CD4-positive, CD25-positive, alpha-beta regulatory T cell (primary cell): Measurements from ENCODE around the gene ELMO3. TPM values are rescaled to one million over a fixed set of nuclear protein-coding genes. Genes with fewer than 3 reads are reported as not detected.

ENCODE experiments used
- ATAC-seq, 2 donors: fragments of 150-1000 bp; cut with Tn5 transposase; one replicate each; pipeline ENCODE4 v1.10.0; 2021; ENCODE audit warnings: low read depth in 2 of 2, moderate number of reproducible peaks in 2 of 2, moderate library complexity in 1 of 2
- DNase-seq, 3 donors: peaks; one replicate each; pipeline versions ENCODE4 v3.0.0 to v3.0.0-alpha.2; 2012 to 2022; ENCODE audit warnings: mixed read lengths in 1 of 3
- H3K27ac ChIP-seq: one replicate; pipeline ENCODE4 v1.7.0; 2013; ENCODE audit warnings: mild to moderate bottlenecking, low read length; ENCODE audit not compliant: insufficient read depth, poor library complexity, severe bottlenecking
- H3K27me3 ChIP-seq: one replicate; pipeline ENCODE4 v1.7.0; 2013; ENCODE audit warnings: low read length; ENCODE audit not compliant: control insufficient read depth, insufficient read depth
- H3K36me3 ChIP-seq: one replicate; pipeline ENCODE4 v1.7.0; 2013; ENCODE audit warnings: mild to moderate bottlenecking, low read length, moderate library complexity; ENCODE audit not compliant: control insufficient read depth, insufficient read depth
- H3K4me1 ChIP-seq: 2 replicates; pipeline ENCODE4 v1.7.0; 2013; ENCODE audit warnings: mild to moderate bottlenecking, low read length; ENCODE audit not compliant: insufficient read depth, control insufficient read depth, poor library complexity, severe bottlenecking
- H3K4me3 ChIP-seq: one replicate; pipeline ENCODE4 v1.7.0; 2013; ENCODE audit warnings: low read depth, mild to moderate bottlenecking, low read length, moderate library complexity
- H3K9me3 ChIP-seq, 2 experiments: 1 replicate in 1 of 2; 2 replicates in 1 of 2; pipeline ENCODE4 v1.7.0; 2013; ENCODE audit warnings: low read length in 2 of 2, mild to moderate bottlenecking in 1 of 2, moderate library complexity in 1 of 2; ENCODE audit not compliant: control insufficient read depth in 2 of 2
- H3K27ac Mint-ChIP-seq, 3 donors: one replicate each; pipeline ENCODE4 v1.8.0; 2020 to 2022; ENCODE audit warnings: mild to moderate bottlenecking in 3 of 3, mixed read lengths in 3 of 3, moderate library complexity in 2 of 3
- H3K27me3 Mint-ChIP-seq: one replicate; pipeline ENCODE4 v1.8.0; 2022; ENCODE audit warnings: mild to moderate bottlenecking, mixed read lengths
- H3K36me3 Mint-ChIP-seq: one replicate; pipeline ENCODE4 v1.8.0; 2020; ENCODE audit warnings: mixed read lengths
- H3K4me1 Mint-ChIP-seq, 4 donors: one replicate each; pipeline ENCODE4 v1.8.0; 2020 to 2022; ENCODE audit warnings: mixed read lengths in 4 of 4, mild to moderate bottlenecking in 1 of 4
- H3K4me3 Mint-ChIP-seq, 4 donors: one replicate each; pipeline ENCODE4 v1.8.0; 2020 to 2022; ENCODE audit warnings: mild to moderate bottlenecking in 4 of 4, mixed read lengths in 4 of 4, moderate library complexity in 3 of 4
- H3K9me3 Mint-ChIP-seq, 7 donors: one replicate each; pipeline ENCODE4 v1.8.0; 2020 to 2022; ENCODE audit warnings: mixed read lengths in 7 of 7, mild to moderate bottlenecking in 3 of 7, moderate library complexity in 2 of 7
- polyA plus RNA-seq, 4 donors: library from polyadenylated mRNA; unstranded; fragments of 300-500 nt; fragmentation: Illumina TruSeq; gene quantifications; one replicate each; pipeline ENCODE4 v1.2.3, GENCODE V29; 2021
- total RNA-seq: library from RNA; stranded (reverse); gene quantifications from one replicate; pipeline ENCODE4 v1.2.3, GENCODE V29; 2022

Gene ELMO3
- total and polyA plus RNA-seq, 5 donors from 2014 or later: 0.09 to 2.2 TPM; not detected in 3

DNA sequence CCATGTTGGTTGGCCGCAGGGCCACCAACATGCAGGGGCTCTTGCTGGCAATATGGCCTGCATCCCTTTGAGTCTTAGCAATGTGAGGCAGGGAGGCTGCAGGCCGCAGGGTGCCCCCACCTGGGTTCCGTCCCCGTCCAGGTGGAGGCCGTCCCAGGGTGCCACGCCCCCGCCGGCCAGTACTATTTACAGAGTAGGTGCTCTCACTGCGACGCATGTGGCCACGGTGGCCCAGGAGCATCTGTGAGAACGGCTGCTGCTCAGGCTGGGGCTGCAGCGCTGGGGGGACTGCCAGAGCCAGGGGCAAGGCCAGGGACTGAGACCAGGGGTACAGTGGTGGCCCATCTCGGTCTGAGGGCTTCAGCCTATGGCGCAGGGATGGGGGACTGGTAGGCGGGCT, 18.8 kb upstream of the ELMO3 start:
- H3K4me1 Mint-ChIP-seq: peaks cover 0 to 18% (median 9%) of the 10 kb centered on the region in 4 donors
- no peaks in the 10 kb centered on the region for H3K36me3 Mint-ChIP-seq
- H3K27ac Mint-ChIP-seq: no peak overlapping the region
- H3K4me3 Mint-ChIP-seq: no peak overlapping the region
- Histone ChIP-seq H3K27me3 (no peaks in the 10 kb centered on the region), H3K4me1 (peaks cover 23% of the 10 kb centered on the region), H3K27ac (no peak overlapping the region), H3K9me3 (no peaks in the 10 kb centered on the region), H3K4me3 (no peak overlapping the region), H3K36me3 (no peaks in the 10 kb centered on the region)
- H3K9me3 Mint-ChIP-seq: peaks cover 0 to 2% (median 0%) of the 10 kb centered on the region in 7 donors
- H3K27me3 Mint-ChIP-seq: peaks cover 19% of the 10 kb centered on the region
- ATAC-seq (no peak), DNase-seq (no peak)

DNA sequence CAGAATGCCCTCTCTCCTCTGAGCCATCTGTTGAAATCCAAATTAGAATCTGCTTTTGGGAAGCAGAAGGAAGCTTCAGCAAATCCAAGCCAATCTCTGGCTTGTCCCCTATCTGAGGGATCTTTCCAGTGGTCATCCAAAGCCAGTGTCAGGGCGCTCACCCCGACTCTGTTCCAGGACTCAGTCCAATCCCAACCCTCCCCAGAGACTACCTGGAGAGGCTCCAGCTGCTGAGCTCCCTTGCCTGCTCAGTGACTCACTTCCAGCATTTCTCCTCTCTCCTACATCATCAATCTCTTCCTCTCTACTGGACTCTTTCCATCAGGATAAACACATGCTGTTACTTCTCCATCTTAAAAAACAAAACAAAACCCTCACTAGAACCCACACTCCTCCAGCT, 17.6 kb upstream of the ELMO3 start:
- Mint-ChIP-seq H3K27me3 (peaks cover 19% of the 10 kb centered on the region), H3K4me1 (peaks cover 4 to 23% (median 13%) of the 10 kb centered on the region in 4 donors), H3K4me3 (no peak overlapping the region), H3K36me3 (no peaks in the 10 kb centered on the region), H3K9me3 (peaks cover 0 to 2% (median 0%) of the 10 kb centered on the region in 7 donors), H3K27ac (no peak overlapping the region)
- H3K27ac ChIP-seq: no peak overlapping the region
- no peak for ATAC-seq
- H3K4me1 ChIP-seq: peaks cover 31% of the 10 kb centered on the region
- H3K27me3 ChIP-seq: peaks cover 1% of the 10 kb centered on the region
- no peak overlapping the region for H3K4me3 ChIP-seq
- no peaks in the 10 kb centered on the region for H3K9me3 ChIP-seq
- no peak for DNase-seq
- no peaks in the 10 kb centered on the region for H3K36me3 ChIP-seq

DNA sequence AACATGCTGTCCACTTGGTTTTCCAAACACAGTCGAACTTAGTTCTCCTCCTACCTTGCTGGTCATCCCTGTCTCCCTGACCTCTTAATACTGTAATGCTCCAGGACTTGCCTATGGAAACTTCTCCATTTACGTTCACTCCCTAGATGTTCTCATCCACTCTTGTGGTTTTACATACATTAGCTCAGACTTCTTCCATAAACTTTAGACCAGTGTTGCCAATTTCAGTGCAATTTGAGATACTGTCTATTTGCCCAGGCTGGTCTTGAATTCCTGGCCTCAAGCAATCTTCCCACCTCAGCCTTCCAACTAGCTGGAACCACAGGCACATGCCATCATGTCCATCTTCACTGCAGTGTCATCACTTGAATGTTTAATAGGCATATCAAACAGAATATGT, 16.6 kb upstream of the ELMO3 start:
- H3K4me1 Mint-ChIP-seq: peaks cover 4 to 23% (median 13%) of the 10 kb centered on the region in 4 donors
- peaks cover 3% of the 10 kb centered on the region for H3K27me3 ChIP-seq

DNA sequence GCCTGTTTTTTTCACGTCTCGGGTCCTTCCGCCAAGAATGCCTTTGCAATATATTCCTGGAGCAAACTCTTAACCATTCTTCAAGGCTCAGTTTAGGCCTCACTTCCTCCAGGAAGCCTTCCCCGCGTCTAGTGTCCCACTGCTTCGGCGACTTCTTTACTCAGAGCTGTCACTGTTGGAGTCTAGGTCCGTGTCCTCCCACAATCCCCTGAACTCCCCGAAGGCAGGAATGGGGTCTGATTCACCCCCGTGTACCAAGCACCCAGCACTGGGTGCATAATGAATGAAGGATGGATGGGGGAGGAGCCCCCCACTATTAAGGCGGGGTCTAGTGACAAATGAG, 15.7 kb upstream of the ELMO3 start:
- Mint-ChIP-seq H3K36me3 (no peaks in the 10 kb centered on the region), H3K4me1 (peaks cover 4 to 23% (median 11%) of the 10 kb centered on the region in 4 donors), H3K27me3 (peaks cover 10% of the 10 kb centered on the region), H3K9me3 (no peaks in the 10 kb centered on the region), H3K4me3 (no peak overlapping the region), H3K27ac (no peak overlapping the region)
- Histone ChIP-seq H3K27me3 (peaks cover 3% of the 10 kb centered on the region), H3K4me1 (peaks cover 25% of the 10 kb centered on the region), H3K36me3 (no peaks in the 10 kb centered on the region), H3K27ac (peak overlapping the region; percentile 94), H3K9me3 (no peaks in the 10 kb centered on the region), H3K4me3 (peak overlapping the region; percentile 73)
- ATAC-seq (no peak), DNase-seq (no peak)

More for the DNA sequence above, 16.6 kb upstream of the ELMO3 start:
- ATAC-seq (no peak), DNase-seq (no peak)
- Mint-ChIP-seq H3K27me3 (peaks cover 15% of the 10 kb centered on the region), H3K4me3 (no peak overlapping the region), H3K27ac (no peak overlapping the region), H3K36me3 (no peaks in the 10 kb centered on the region), H3K9me3 (peaks cover 0 to 1% (median 0%) of the 10 kb centered on the region in 7 donors)
- Histone ChIP-seq H3K4me1 (peaks cover 31% of the 10 kb centered on the region), H3K36me3 (no peaks in the 10 kb centered on the region), H3K9me3 (no peaks in the 10 kb centered on the region), H3K4me3 (no peak overlapping the region), H3K27ac (no peak overlapping the region)

DNA sequence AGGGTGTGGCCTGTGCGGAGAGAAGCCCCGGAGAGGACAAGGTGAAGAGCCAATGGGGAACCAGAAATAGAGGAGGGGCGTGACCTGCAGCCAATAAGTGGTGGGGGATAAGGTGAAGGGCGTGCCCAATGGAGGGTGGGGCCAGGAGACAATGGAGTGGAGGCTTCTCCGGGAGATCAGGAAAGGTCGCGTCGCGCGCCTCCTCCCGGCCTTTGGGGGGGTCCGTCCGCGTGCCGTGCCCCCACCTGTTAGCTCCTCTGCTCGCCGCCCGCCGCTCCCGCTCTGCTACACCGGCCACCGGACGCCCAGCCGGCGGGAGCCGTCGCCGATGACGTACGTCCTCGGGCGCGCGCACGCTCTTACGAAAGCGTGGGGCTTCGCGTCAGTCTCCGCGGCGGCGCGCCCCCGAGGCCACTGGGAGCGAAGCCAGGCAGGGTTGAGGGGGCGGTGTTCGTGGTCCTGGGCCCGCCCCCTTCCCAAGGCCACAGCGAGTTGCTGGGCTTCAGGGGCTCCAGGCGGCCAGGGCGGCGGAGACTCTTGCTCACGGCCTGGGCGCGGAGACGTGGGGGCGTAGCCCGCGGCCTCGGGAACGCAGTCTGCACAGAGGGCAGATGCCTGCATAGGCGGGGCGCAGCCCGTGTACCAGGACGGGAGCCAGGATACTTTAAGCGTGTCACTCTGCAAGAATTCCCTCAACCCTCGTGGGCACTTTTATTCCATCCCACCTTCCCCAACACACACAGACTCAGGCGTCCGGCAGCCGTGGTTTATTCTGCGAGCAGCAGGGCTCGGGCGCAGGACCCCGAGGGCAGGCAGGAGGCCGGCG, 15.1 kb upstream of the ELMO3 start, which contains the start of gene MATCAP1:
Gene MATCAP1 (minus strand): TSS at position 337 of the 826 bp plus-strand sequence. CDS start 3,353 bp downstream, outside the sequence.
- no peaks in the 10 kb centered on the region for H3K9me3 Mint-ChIP-seq
- Histone ChIP-seq H3K4me3 (peak within 1 kb of the TSS; percentile 77), H3K4me1 (peaks cover 19% of the 10 kb centered on the region), H3K27ac (peak within 1 kb of the TSS; percentile 94), H3K36me3 (no peaks in the 10 kb centered on the region), H3K9me3 (no peaks in the 10 kb centered on the region), H3K27me3 (peaks cover 3% of the 10 kb centered on the region)
- H3K36me3 Mint-ChIP-seq: no peaks in the 10 kb centered on the region
- peaks cover 4 to 18% (median 9%) of the 10 kb centered on the region in 4 donors for H3K4me1 Mint-ChIP-seq
- ATAC-seq: peak; percentile 94 to 95
- peaks cover 10% of the 10 kb centered on the region for H3K27me3 Mint-ChIP-seq
- DNase-seq: peak; percentile 92 to 99 (median 96)
- peak within 1 kb of the TSS in 3 of 4 donors; percentile 88 to 94 (median 92) for H3K4me3 Mint-ChIP-seq
- peak within 1 kb of the TSS in 1 of 3 donors; percentile 74 for H3K27ac Mint-ChIP-seq

DNA sequence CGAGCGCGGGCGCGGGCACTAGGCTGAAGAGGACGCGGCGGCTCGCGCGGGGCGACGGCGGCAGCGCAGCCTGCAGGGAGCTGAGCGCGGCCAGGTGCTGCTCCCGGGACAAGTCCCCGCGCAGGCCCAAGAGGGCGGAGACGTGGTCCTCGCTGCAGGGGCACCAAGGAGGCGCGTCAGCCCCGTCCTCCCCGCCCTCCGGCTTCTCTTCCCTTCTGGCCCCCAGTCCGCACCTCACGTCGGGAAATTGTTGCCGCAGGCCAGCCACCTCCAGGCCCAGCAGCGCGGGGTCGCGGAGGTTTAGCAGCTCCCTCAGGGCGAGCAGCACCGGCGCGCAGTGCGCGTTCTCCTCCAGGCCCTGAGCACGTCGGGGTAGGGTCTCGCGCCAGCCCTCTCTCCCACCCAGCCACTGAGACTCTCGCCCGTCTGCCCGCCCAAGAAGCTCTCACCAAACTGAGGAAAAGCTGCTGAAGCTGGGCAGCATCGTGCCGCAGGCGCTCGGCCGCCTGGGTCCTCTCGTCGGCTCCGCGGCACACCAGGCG, 14.4 kb upstream of the ELMO3 start:
- peaks cover 10% of the 10 kb centered on the region for H3K27me3 Mint-ChIP-seq
- Histone ChIP-seq H3K27me3 (peaks cover 3% of the 10 kb centered on the region), H3K9me3 (no peaks in the 10 kb centered on the region), H3K4me1 (peaks cover 18% of the 10 kb centered on the region), H3K27ac (peak overlapping the region; percentile 94), H3K36me3 (no peaks in the 10 kb centered on the region), H3K4me3 (peak overlapping the region; percentile 77)
- no peak for DNase-seq
- H3K27ac Mint-ChIP-seq: peak overlapping the region in 1 of 3 donors; percentile 74
- H3K4me1 Mint-ChIP-seq: peaks cover 4 to 17% (median 7%) of the 10 kb centered on the region in 4 donors
- peak overlapping the region in 3 of 4 donors; percentile 88 to 94 (median 92) for H3K4me3 Mint-ChIP-seq
- H3K9me3 Mint-ChIP-seq: no peaks in the 10 kb centered on the region
- no peak for ATAC-seq
- H3K36me3 Mint-ChIP-seq: no peaks in the 10 kb centered on the region

DNA sequence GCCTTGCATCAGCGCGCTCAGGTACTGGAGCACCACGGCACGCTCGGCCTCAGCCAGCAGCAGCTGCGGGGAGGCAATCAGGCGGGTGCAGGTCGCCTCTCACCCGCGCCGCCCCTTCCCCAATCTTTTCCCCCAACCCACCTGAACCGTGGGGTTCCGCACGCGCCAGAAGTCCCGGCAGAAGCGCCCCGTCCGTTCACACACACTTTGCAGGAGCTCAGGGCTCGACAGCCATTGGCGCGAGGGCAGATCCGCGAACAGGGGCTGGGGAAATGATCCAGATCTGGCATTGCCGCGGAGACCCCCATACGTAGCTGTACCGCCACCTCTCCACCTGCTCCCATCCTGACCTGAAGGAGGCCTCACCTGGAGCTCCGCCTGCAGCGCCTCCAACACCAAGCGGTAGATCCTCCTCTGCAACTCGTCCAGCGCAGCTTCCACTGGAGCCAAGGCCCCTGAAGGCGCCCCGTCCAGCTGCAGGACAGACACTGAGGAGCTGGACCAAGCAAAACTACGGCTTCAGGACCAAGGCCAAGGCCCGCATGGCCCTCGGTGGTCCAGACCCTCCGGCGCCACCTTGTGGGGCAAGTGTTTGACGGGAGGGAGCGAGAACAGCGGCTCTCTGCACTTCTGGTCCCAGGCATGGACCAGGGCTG, 13.8 kb upstream of the ELMO3 start:
- ATAC-seq: no peak
- no peak overlapping the region for H3K27ac ChIP-seq
- H3K4me3 ChIP-seq: no peak overlapping the region
- Mint-ChIP-seq H3K4me1 (peaks cover 4 to 17% (median 7%) of the 10 kb centered on the region in 4 donors), H3K9me3 (no peaks in the 10 kb centered on the region), H3K36me3 (no peaks in the 10 kb centered on the region), H3K27ac (peak overlapping the region in 2 of 3 donors; percentile 82 to 93), H3K27me3 (peaks cover 10% of the 10 kb centered on the region), H3K4me3 (peak overlapping the region in 3 of 4 donors; percentile 88 to 94 (median 92))
- H3K27me3 ChIP-seq: peaks cover 3% of the 10 kb centered on the region
- no peaks in the 10 kb centered on the region for H3K36me3 ChIP-seq
- peak; percentile 71 to 79 (median 74) for DNase-seq
- peaks cover 18% of the 10 kb centered on the region for H3K4me1 ChIP-seq
- no peaks in the 10 kb centered on the region for H3K9me3 ChIP-seq
